Fibroblast of lung (primary cell): ENCODE data around the gene CDYL2. TPM values are rescaled to one million over a fixed set of nuclear protein-coding genes. Genes with fewer than 3 reads are reported as not detected.

ENCODE experiments used
- DNase-seq, 2 donors: peaks; one replicate each; pipeline versions ENCODE4 v3.0.0 to v3.0.0-alpha.2; 2010; ENCODE audit warnings: low read depth in 2 of 2
- H2AFZ ChIP-seq: 2 replicates; pipeline ENCODE4 v1.5.1; 2012; ENCODE audit warnings: low read length, control low read depth, inconsistent platforms
- H3K27ac ChIP-seq: 2 replicates; pipeline ENCODE4 v1.5.1; 2011; ENCODE audit warnings: low read length, control low read depth; ENCODE audit not compliant: insufficient read depth
- H3K27me3 ChIP-seq: 2 replicates; pipeline ENCODE4 v1.5.1; 2011; ENCODE audit warnings: mild to moderate bottlenecking, low read length; ENCODE audit not compliant: control insufficient read depth, insufficient read depth
- H3K36me3 ChIP-seq: 2 replicates; pipeline ENCODE4 v1.5.1; 2011; ENCODE audit warnings: low read length; ENCODE audit not compliant: control insufficient read depth, insufficient read depth
- H3K4me1 ChIP-seq: 2 replicates; pipeline ENCODE4 v1.5.1; 2011; ENCODE audit warnings: low read length; ENCODE audit not compliant: control insufficient read depth, insufficient read depth; ENCODE audit errors: extremely low read depth
- H3K4me2 ChIP-seq: 2 replicates; pipeline ENCODE4 v1.5.1; 2011; ENCODE audit warnings: low read length, control low read depth; ENCODE audit not compliant: insufficient read depth; ENCODE audit errors: extremely low read depth
- H3K4me3 ChIP-seq, 4 experiments: fragments of 200-600 bp in 1 of 4; sonication (generic) in 1 of 4; replicated peaks in 1 of 4; 2 replicates each; pipeline ENCODE4 v1.5.1; 2011 to 2016; ENCODE audit warnings: low read length in 4 of 4, low read depth in 3 of 4, mild to moderate bottlenecking in 3 of 4, control low read depth in 2 of 4, inconsistent platforms in 1 of 4, mixed read lengths in 1 of 4; ENCODE audit not compliant: insufficient read depth in 1 of 4; ENCODE audit errors: control extremely low read depth in 1 of 4
- H3K79me2 ChIP-seq: 2 replicates; pipeline ENCODE4 v1.5.1; 2012; ENCODE audit warnings: mild to moderate bottlenecking, low read length, inconsistent platforms; ENCODE audit not compliant: control insufficient read depth, insufficient read depth
- H3K9ac ChIP-seq: 2 replicates; pipeline ENCODE4 v1.5.1; 2011; ENCODE audit warnings: mild to moderate bottlenecking, low read length, control low read depth; ENCODE audit not compliant: insufficient read depth
- H3K9me3 ChIP-seq: 2 replicates; pipeline ENCODE4 v1.5.1; 2012; ENCODE audit warnings: low read depth, low read length; ENCODE audit not compliant: control insufficient read depth, insufficient read depth
- H4K20me1 ChIP-seq: 2 replicates; pipeline ENCODE4 v1.5.1; 2011; ENCODE audit warnings: low read length; ENCODE audit not compliant: control insufficient read depth, insufficient read depth; ENCODE audit errors: extremely low read depth
- CTCF ChIP-seq, 2 donors: IDR thresholded peaks in 1 of 2; conservative IDR thresholded peaks in 1 of 2; 1 replicate in 1 of 2; 2 replicates in 1 of 2; pipeline ENCODE4 v1.5.1; 2011 to 2012; ENCODE audit warnings: low read length in 2 of 2, control low read depth in 1 of 2, inconsistent platforms in 1 of 2, low read depth in 1 of 2, mild to moderate bottlenecking in 1 of 2
- EZH2 ChIP-seq: IDR thresholded peaks from 2 replicates; pipeline ENCODE4 v1.5.1; 2012; ENCODE audit warnings: low read length, control low read depth, mild to moderate bottlenecking; ENCODE audit errors: missing control alignments
- polyA plus RNA-seq, 2 donors: library from polyadenylated mRNA; depleted of rRNA in 1 of 2; stranded (reverse) in 1 of 2; unstranded in 1 of 2; fragments of >200 nt; gene quantifications; 2 replicates each; pipeline ENCODE4 v1.2.1, GENCODE V29; 2011 to 2012; ENCODE audit warnings: missing spikeins in 1 of 2
- total RNA-seq: library from RNA; depleted of rRNA; stranded (reverse); fragments of >200 nt; gene quantifications from 2 replicates; pipeline ENCODE4 v1.2.1, GENCODE V29; 2014

The CDYL2 gene
- total and polyA plus RNA-seq, 2 donors (not counting 1 experiment from before 2014, with no cell fraction given) = 1.1 to 3.5 TPM

GRCh38 chr16:80831039-80831438 lies 26.6 kb upstream of the CDYL2 start:
- Histone ChIP-seq H3K27ac (no peak overlapping the region), H3K9me3 (no peaks in the 10 kb centered on the region)
- TF ChIP-seq CTCF (conservative IDR thresholded peaks at IDR 0.05 in 1 of 2, IDR thresholded peaks at IDR 0.05 in 1 of 2; ENCODE audit: low read depth in 1 of 2, low read length in 2 of 2) (no peak), EZH2 (no peak)

GRCh38 chr16:80828495-80828894 lies 24.1 kb upstream of the CDYL2 start:
- H2AFZ ChIP-seq = no peak overlapping the region

More at GRCh38 chr16:80831039-80831438, 26.6 kb upstream of the CDYL2 start:
- H4K20me1 ChIP-seq = no peaks in the 10 kb centered on the region
- H2AFZ ChIP-seq = no peak overlapping the region
- no peak overlapping the region for H3K9ac ChIP-seq
- DNase-seq = no peak
- H3K79me2 ChIP-seq = no peaks in the 10 kb centered on the region
- H3K4me1 ChIP-seq = no peaks in the 10 kb centered on the region
- no peaks in the 10 kb centered on the region for H3K27me3 ChIP-seq
- no peak overlapping the region for H3K4me2 ChIP-seq
- H3K4me3 ChIP-seq = no peak overlapping the region
- no peaks in the 10 kb centered on the region for H3K36me3 ChIP-seq

GRCh38 chr16:80827007-80827406 lies 22.6 kb upstream of the CDYL2 start:
- H3K4me2 ChIP-seq = no peak overlapping the region
- no peak for TF ChIP-seq EZH2
- no peak for TF ChIP-seq CTCF (conservative IDR thresholded peaks at IDR 0.05 in 1 of 2, IDR thresholded peaks at IDR 0.05 in 1 of 2; ENCODE audit: low read depth in 1 of 2, low read length in 2 of 2)
- no peaks in the 10 kb centered on the region for H3K36me3 ChIP-seq
- H4K20me1 ChIP-seq = no peaks in the 10 kb centered on the region
- no peaks in the 10 kb centered on the region for H3K9me3 ChIP-seq
- H2AFZ ChIP-seq = no peak overlapping the region
- no peaks in the 10 kb centered on the region for H3K27me3 ChIP-seq
- peak in 1 of 2 donors; percentile 2 for DNase-seq
- H3K79me2 ChIP-seq = no peaks in the 10 kb centered on the region
- H3K27ac ChIP-seq = no peak overlapping the region
- no peak overlapping the region for H3K4me3 ChIP-seq
- H3K4me1 ChIP-seq = no peaks in the 10 kb centered on the region
- H3K9ac ChIP-seq = no peak overlapping the region

More at GRCh38 chr16:80828495-80828894, 24.1 kb upstream of the CDYL2 start:
- Histone ChIP-seq H3K79me2 (no peaks in the 10 kb centered on the region), H3K9me3 (no peaks in the 10 kb centered on the region), H3K9ac (no peak overlapping the region), H3K4me2 (no peak overlapping the region), H3K4me1 (no peaks in the 10 kb centered on the region), H3K4me3 (no peak overlapping the region), H3K27me3 (no peaks in the 10 kb centered on the region), H3K36me3 (no peaks in the 10 kb centered on the region), H3K27ac (no peak overlapping the region), H4K20me1 (no peaks in the 10 kb centered on the region)
- no peak for TF ChIP-seq EZH2
- TF ChIP-seq CTCF (conservative IDR thresholded peaks at IDR 0.05 in 1 of 2, IDR thresholded peaks at IDR 0.05 in 1 of 2; ENCODE audit: low read depth in 1 of 2, low read length in 2 of 2) = no peak
- DNase-seq = no peak
